HepG2 (cell line): ENCODE data around the gene PIEZO1. TPM values are rescaled to one million over a fixed set of nuclear protein-coding genes. Genes with fewer than 3 reads are reported as not detected.

Experiments used
- AGO2 ChIP-seq: fragments of 200-400 bp; formaldehyde crosslinking; optimal IDR thresholded peaks from 2 replicates; pipeline ENCODE3; 2017; ENCODE audit warnings: mild to moderate bottlenecking, low read depth, low read length, moderate library complexity
- CHCHD3 ChIP-seq: sonication (generic); formaldehyde crosslinking; IDR thresholded peaks from 2 replicates; pipeline ENCODE4 v1.8.0; 2022; ENCODE audit warnings: mild to moderate bottlenecking, missing genetic modification reagents, moderate library complexity
- EHMT2 ChIP-seq: fragments of 200-600 bp; sonication (generic); IDR thresholded peaks from 2 replicates; pipeline ENCODE4 v1.7.0; 2017; ENCODE audit warnings: antibody characterized with exemption, low read depth, low read length, borderline replicate concordance
- ELK4 ChIP-seq: sonication (generic); formaldehyde crosslinking; IDR thresholded peaks from 2 replicates; pipeline ENCODE4 v1.9.0; 2021; ENCODE audit warnings: missing genetic modification reagents, borderline replicate concordance
- FOXA3 ChIP-seq: IDR thresholded peaks from 2 replicates; pipeline ENCODE4 v1.6.1; 2016; ENCODE audit warnings: missing genetic modification reagents, missing compliant biosample characterization
- HES4 ChIP-seq: sonication (generic); formaldehyde crosslinking; IDR thresholded peaks from 2 replicates; pipeline ENCODE4 v1.9.0; 2021; ENCODE audit warnings: mild to moderate bottlenecking, missing genetic modification reagents, borderline replicate concordance
- HOXA5 ChIP-seq: sonication (generic); formaldehyde crosslinking; IDR thresholded peaks from 2 replicates; pipeline ENCODE4 v1.4.0; 2020; ENCODE audit warnings: missing genetic modification reagents
- IKZF1 ChIP-seq: fragments of 450-650 bp; IDR thresholded peaks from 2 replicates; pipeline ENCODE4 v1.7.1; 2016
- NCOA2 ChIP-seq: sonication (generic); formaldehyde crosslinking; IDR thresholded peaks from 2 replicates; pipeline ENCODE4 v1.8.0; 2022; ENCODE audit warnings: inconsistent platforms
- SOX13 ChIP-seq, 3 experiments: fragments of 450-650 bp in 1 of 3; sonication (generic) in 1 of 3; formaldehyde crosslinking in 1 of 3; IDR thresholded peaks in 2 of 3; conservative IDR thresholded peaks in 1 of 3; 2 replicates each; pipeline versions ENCODE4 v1.5.0 to v1.6.1; 2016 to 2020; ENCODE audit warnings: antibody characterized with exemption in 1 of 3, mild to moderate bottlenecking in 1 of 3, missing compliant biosample characterization in 1 of 3, missing genetic modification reagents in 1 of 3, moderate library complexity in 1 of 3
- SPEN ChIP-seq: sonication (generic); formaldehyde crosslinking; IDR thresholded peaks from 2 replicates; pipeline ENCODE4 v1.5.1; 2020; ENCODE audit warnings: low read depth, mild to moderate bottlenecking, missing genetic modification reagents
- ZBTB21 ChIP-seq: sonication (generic); formaldehyde crosslinking; IDR thresholded peaks from 2 replicates; pipeline ENCODE4 v1.4.0; 2020; ENCODE audit warnings: missing genetic modification reagents
- ZBTB49 ChIP-seq: sonication (generic); formaldehyde crosslinking; IDR thresholded peaks from 2 replicates; pipeline ENCODE4 v1.4.0; 2020; ENCODE audit warnings: missing genetic modification reagents, borderline replicate concordance
- ZNF260 ChIP-seq: sonication (generic); formaldehyde crosslinking; IDR thresholded peaks from 2 replicates; pipeline ENCODE4 v1.4.0; 2020; ENCODE audit warnings: missing genetic modification reagents, low read depth, mild to moderate bottlenecking, borderline replicate concordance
- ZNF30 ChIP-seq: sonication (generic); formaldehyde crosslinking; IDR thresholded peaks from 2 replicates; pipeline ENCODE4 v1.5.0; 2020; ENCODE audit warnings: mild to moderate bottlenecking, missing genetic modification reagents
- ZNF547 ChIP-seq: sonication (generic); formaldehyde crosslinking; IDR thresholded peaks from 2 replicates; pipeline ENCODE4 v1.5.1; 2020; ENCODE audit warnings: mild to moderate bottlenecking, missing genetic modification reagents
- ZNF691 ChIP-seq: sonication (generic); formaldehyde crosslinking; IDR thresholded peaks from 2 replicates; pipeline ENCODE4 v1.4.0; 2020; ENCODE audit warnings: missing genetic modification reagents, low read depth, mild to moderate bottlenecking, borderline replicate concordance
- ZNF747 ChIP-seq: sonication (generic); formaldehyde crosslinking; IDR thresholded peaks from 2 replicates; pipeline ENCODE4 v1.8.1; 2023; ENCODE audit warnings: missing genetic modification reagents, mild to moderate bottlenecking, borderline replicate concordance
- ZNF768 ChIP-seq: sonication (generic); formaldehyde crosslinking; IDR thresholded peaks from 2 replicates; pipeline ENCODE4 v1.4.0; 2020; ENCODE audit warnings: missing genetic modification reagents
- ZNF770 ChIP-seq: sonication (generic); formaldehyde crosslinking; IDR thresholded peaks from 2 replicates; pipeline ENCODE4 v1.5.0; 2020; ENCODE audit warnings: mild to moderate bottlenecking, missing genetic modification reagents
- ZSCAN21 ChIP-seq: sonication (generic); formaldehyde crosslinking; IDR thresholded peaks from 2 replicates; pipeline ENCODE4 v1.8.0; 2022; ENCODE audit warnings: mild to moderate bottlenecking, missing genetic modification reagents, moderate library complexity, borderline replicate concordance
- ZSCAN22 ChIP-seq: sonication (generic); formaldehyde crosslinking; IDR thresholded peaks from 2 replicates; pipeline ENCODE4 v1.4.0; 2020; ENCODE audit warnings: mild to moderate bottlenecking, missing genetic modification reagents
- ZSCAN9 ChIP-seq: IDR thresholded peaks from 2 replicates; pipeline ENCODE4 v1.6.1; 2016; ENCODE audit warnings: borderline replicate concordance
- polyA plus RNA-seq, 8 experiments: library from polyadenylated mRNA; depleted of rRNA in 3 of 8; stranded (reverse) in 7 of 8; unstranded in 1 of 8; fragments of >200 nt; fragmentation: Illumina TruSeq in 4 of 8; extraction: Trizol in 4 of 8; gene quantifications; 2 replicates each; pipeline versions ENCODE4 v1.2.1 to v1.2.3, GENCODE V29; 2011 to 2016; ENCODE audit warnings: low read depth in 4 of 8, missing spikeins in 1 of 8, mixed read lengths in 1 of 8; ENCODE audit not compliant: insufficient read depth in 1 of 8
- total RNA-seq, 5 experiments: library from RNA; depleted of rRNA; stranded (reverse); fragments of >200 nt; fragmentation: Illumina TruSeq; extraction: Trizol; gene quantifications; 2 replicates each; pipeline ENCODE4 v1.2.3, GENCODE V29; 2016; ENCODE audit warnings: low read depth in 1 of 5

PIEZO1 gene
- total and polyA plus RNA-seq, 2 of the 13 experiments (the other 11 are each of a cell fraction or from before 2014, with no cell fraction given) = 67.9 to 85.0 TPM

- no peak for TF ChIP-seq ZNF770 (CRISPR knock-in tag)
- no peak for TF ChIP-seq SPEN (CRISPR knock-in tag)
- no peak for TF ChIP-seq ZNF747
- TF ChIP-seq CHCHD3 (CRISPR knock-in tag) = no peak
- no peak for TF ChIP-seq ZNF30
- no peak for TF ChIP-seq HES4 (CRISPR knock-in tag)
- no peak for TF ChIP-seq ZNF691
- no peak for TF ChIP-seq ELK4 (CRISPR knock-in tag)
- TF ChIP-seq HOXA5 = no peak
- no peak for TF ChIP-seq ZBTB21 (CRISPR knock-in tag)
- peak; percentile 49 for TF ChIP-seq AGO2
- TF ChIP-seq ZSCAN21 = peak; percentile 17; the same call in 1 of the 2 replicates
- TF ChIP-seq SOX13 (IDR thresholded peaks at IDR 0.05) = no peak
- TF ChIP-seq SOX13 (CRISPR knock-in tag; conservative IDR thresholded peaks at IDR 0.05 in 1 of 2, IDR thresholded peaks at IDR 0.05 in 1 of 2) = no peak
- no peak for TF ChIP-seq IKZF1
- no peak for TF ChIP-seq ZBTB49 (CRISPR knock-in tag)
- TF ChIP-seq ZSCAN22 (CRISPR knock-in tag) = no peak
- TF ChIP-seq ZNF768 (CRISPR knock-in tag) = no peak
- TF ChIP-seq FOXA3 (CRISPR knock-in tag) = no peak
- no peak for TF ChIP-seq ZNF260 (CRISPR knock-in tag)
- no peak for TF ChIP-seq EHMT2
- no peak for TF ChIP-seq ZSCAN9 (CRISPR knock-in tag)
- TF ChIP-seq NCOA2 (CRISPR knock-in tag) = no peak
- no peak for TF ChIP-seq ZNF547
These were observed 106.6 kb downstream of the PIEZO1 start (continued) for GRCh38 chr16:88678224-88678979.
